Nephron progenitor cell (in vitro differentiated cells): ENCODE results near the gene RDH11.

Experiments used
- DNase-seq: peaks from one replicate; pipeline ENCODE4 v3.0.0; 2021
- H3K27ac Mint-ChIP-seq: 2 replicates; pipeline ENCODE4 v1.8.0; 2021; ENCODE audit warnings: mild to moderate bottlenecking, moderate library complexity, mixed read lengths
- H3K27me3 Mint-ChIP-seq: 2 replicates; pipeline ENCODE4 v1.8.0; 2021; ENCODE audit warnings: mild to moderate bottlenecking, low read depth, mixed read lengths; ENCODE audit not compliant: poor library complexity
- H3K36me3 Mint-ChIP-seq: 2 replicates; pipeline ENCODE4 v1.8.0; 2021; ENCODE audit warnings: low read depth, mixed read lengths
- H3K4me1 Mint-ChIP-seq: 2 replicates; pipeline ENCODE4 v1.8.0; 2021; ENCODE audit warnings: mixed read lengths
- H3K4me3 Mint-ChIP-seq: 2 replicates; pipeline ENCODE4 v1.8.0; 2021; ENCODE audit warnings: mild to moderate bottlenecking, moderate library complexity, mixed read lengths
- H3K9me3 Mint-ChIP-seq: 2 replicates; pipeline ENCODE4 v1.8.0; 2021; ENCODE audit warnings: mild to moderate bottlenecking, moderate library complexity, mixed read lengths
- TF ChIP-seq, protein P1 (sequence below): fragments of 200-600 bp; sonication (generic); IDR thresholded peaks from 2 replicates; pipeline ENCODE4 v1.5.0; 2021; ENCODE audit warnings: antibody characterized with exemption

Gene RDH11

DNA sequence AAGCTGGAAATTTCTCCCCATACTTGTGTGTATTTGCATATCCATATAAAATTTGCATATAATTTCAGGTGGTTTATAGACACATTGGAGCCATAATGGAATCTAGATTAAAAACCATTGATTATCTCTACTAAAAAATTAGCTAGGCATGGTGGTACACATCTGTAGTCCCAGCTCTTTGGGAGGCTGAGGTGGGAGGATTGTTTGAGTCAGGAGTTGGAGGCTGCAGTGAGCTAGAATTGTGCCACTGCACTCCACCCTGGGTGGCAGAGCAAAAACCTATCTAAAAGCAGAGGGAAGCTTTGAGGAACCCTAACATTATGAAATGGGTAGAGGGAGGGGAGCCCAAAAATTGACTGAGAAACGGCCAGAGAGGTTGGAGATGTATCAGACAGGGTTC lies 2.6 kb upstream of the RDH11 start:
- TF ChIP-seq, protein P1, sequence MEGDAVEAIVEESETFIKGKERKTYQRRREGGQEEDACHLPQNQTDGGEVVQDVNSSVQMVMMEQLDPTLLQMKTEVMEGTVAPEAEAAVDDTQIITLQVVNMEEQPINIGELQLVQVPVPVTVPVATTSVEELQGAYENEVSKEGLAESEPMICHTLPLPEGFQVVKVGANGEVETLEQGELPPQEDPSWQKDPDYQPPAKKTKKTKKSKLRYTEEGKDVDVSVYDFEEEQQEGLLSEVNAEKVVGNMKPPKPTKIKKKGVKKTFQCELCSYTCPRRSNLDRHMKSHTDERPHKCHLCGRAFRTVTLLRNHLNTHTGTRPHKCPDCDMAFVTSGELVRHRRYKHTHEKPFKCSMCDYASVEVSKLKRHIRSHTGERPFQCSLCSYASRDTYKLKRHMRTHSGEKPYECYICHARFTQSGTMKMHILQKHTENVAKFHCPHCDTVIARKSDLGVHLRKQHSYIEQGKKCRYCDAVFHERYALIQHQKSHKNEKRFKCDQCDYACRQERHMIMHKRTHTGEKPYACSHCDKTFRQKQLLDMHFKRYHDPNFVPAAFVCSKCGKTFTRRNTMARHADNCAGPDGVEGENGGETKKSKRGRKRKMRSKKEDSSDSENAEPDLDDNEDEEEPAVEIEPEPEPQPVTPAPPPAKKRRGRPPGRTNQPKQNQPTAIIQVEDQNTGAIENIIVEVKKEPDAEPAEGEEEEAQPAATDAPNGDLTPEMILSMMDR, result no peak
- Mint-ChIP-seq H3K4me3 (no peak overlapping the region), H3K9me3 (no peaks in the 10 kb centered on the region), H3K36me3 (no peaks in the 10 kb centered on the region), H3K27me3 (peaks cover 6% of the 10 kb centered on the region), H3K27ac (peak overlapping the region; percentile 70), H3K4me1 (peaks cover 22% of the 10 kb centered on the region)
- DNase-seq, result no peak

DNA sequence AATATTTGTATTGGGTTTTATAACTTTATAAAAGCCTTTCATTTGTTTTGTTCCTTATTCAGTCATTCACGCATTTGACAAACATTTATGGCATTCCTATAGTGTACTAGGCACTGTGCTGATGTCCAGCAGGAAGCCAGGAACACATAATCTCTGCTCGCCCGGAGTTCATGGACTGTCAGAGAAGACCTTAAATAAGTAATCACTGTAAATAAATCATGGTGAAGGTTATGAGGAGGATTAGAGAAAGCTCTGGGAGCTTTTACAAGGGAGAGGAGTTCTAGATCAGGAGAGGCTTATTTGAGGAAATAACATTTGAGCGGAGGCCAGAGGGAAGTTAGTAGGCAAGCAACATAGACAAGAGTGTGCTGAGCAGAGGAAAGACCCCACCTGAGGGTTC lies 1.4 kb upstream of the RDH11 start:
- Mint-ChIP-seq H3K36me3 (peaks cover 5% of the 10 kb centered on the region), H3K27me3 (peaks cover 3% of the 10 kb centered on the region), H3K4me1 (peaks cover 33% of the 10 kb centered on the region), H3K4me3 (no peak overlapping the region), H3K27ac (no peak overlapping the region), H3K9me3 (no peaks in the 10 kb centered on the region)
- DNase-seq, result no peak
- TF ChIP-seq, protein P1, result no peak

DNA sequence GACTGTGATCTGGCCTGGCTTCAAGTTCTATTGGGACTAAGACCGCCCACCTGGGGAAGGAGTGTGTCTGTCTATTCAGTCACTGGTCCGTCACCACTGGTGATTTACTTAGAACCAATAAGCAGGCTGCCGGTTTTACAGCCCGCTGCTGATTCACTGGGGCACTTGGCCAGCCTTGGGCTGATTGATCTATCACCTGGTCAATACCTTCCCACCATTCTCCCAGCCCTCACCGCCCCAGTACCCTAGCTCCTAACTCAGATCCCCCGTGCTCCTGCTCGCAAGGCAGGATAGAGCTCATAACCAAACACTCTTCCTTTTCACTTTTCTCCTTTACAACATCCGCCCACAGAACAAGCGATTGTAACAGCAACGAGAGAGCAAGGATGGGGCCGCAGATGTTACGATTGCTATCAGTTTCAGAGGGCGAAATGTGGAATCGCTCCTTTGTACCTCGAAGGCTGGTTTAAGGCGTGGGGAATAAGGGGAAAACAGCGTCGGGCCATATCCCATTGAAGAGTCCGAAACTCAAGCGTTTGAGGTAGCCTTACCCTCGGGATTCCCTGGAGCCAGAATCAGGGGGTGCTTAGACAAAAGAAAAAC lies 672 bp downstream of the RDH11 start:
- Mint-ChIP-seq H3K27ac (peak overlapping the region; percentile 97), H3K9me3 (no peaks in the 10 kb centered on the region), H3K36me3 (peaks cover 26% of the 10 kb centered on the region), H3K27me3 (peaks cover 3% of the 10 kb centered on the region), H3K4me3 (peak overlapping the region; percentile 96), H3K4me1 (peaks cover 35% of the 10 kb centered on the region)
- TF ChIP-seq, protein P1, result no peak
- DNase-seq, result peak; percentile 61

DNA sequence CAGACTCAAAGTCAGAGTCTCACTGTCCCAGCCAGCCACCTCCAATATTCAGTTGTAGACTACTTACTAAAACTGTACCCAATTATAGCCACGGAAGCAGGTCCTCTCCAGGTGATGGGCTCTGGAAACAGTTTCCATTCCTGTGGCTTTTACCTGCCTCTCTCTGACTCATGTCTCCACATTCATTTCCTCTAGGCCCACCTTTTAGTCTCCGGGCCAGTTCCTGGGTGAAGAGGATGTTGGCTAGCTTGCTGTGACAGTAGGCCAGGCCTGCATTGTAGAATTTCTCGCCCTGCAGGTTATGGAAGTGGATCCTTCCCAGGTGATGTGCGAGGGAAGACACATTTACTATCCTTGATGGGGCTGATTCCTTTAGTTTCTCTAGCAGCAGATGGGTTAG lies 5.6 kb downstream of the RDH11 start:
- TF ChIP-seq, protein P1, result no peak
- Mint-ChIP-seq H3K4me3 (no peak overlapping the region), H3K36me3 (peaks cover 70% of the 10 kb centered on the region), H3K27ac (no peak overlapping the region), H3K9me3 (no peaks in the 10 kb centered on the region), H3K27me3 (no peaks in the 10 kb centered on the region), H3K4me1 (peaks cover 31% of the 10 kb centered on the region)
- no peak for DNase-seq

DNA sequence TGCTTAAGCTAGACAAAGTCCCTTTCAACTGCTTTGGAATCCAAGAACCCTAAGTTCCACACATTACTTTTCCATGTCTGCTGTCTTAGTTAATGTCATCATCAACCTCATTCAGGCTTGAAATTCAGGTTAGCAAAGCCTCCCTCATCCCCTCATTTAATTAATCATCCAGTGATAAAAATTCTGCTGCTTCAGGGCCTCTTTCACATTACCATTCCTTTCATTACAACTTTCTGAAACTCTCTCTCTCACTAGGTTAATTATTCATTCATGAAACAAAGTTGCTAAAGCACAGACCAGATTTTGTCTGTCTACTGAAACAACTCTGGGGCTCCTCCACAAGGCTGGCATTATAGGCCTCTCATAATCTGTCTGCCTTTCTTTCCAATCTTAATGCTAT lies 11.7 kb downstream of the RDH11 start:
- H3K36me3 Mint-ChIP-seq, result peaks cover 79% of the 10 kb centered on the region
- no peak overlapping the region for H3K27ac Mint-ChIP-seq
- H3K4me3 Mint-ChIP-seq, result no peak overlapping the region
- TF ChIP-seq, protein P1, result no peak
- no peaks in the 10 kb centered on the region for H3K27me3 Mint-ChIP-seq
- no peaks in the 10 kb centered on the region for H3K4me1 Mint-ChIP-seq
- no peak for DNase-seq
- no peaks in the 10 kb centered on the region for H3K9me3 Mint-ChIP-seq

DNA sequence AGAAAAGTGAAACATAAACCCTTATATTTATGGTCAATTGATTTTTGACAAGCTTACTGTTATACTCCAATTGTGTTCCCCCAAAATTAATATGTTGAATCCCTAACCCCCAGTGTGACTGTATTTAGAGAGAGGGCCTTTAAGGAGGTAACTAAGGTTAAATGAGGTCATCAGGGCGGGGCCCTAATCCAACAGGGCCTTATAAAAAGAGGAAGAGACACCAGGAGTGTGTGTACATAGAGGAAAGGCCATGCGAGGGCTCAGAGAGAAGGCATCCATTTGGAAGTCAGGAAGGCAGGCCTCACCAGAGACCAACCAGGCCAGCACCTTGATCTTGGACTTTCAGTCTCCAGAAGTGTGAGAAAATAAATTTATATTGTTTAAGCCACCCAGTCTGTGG lies 14.6 kb downstream of the RDH11 start:
- Mint-ChIP-seq H3K4me3 (no peak overlapping the region), H3K4me1 (no peaks in the 10 kb centered on the region), H3K36me3 (peaks cover 78% of the 10 kb centered on the region), H3K27ac (no peak overlapping the region), H3K9me3 (no peaks in the 10 kb centered on the region), H3K27me3 (no peaks in the 10 kb centered on the region)
- DNase-seq, result no peak
- TF ChIP-seq, protein P1, result no peak
